HEK293T (cell line): ENCODE data around the gene ANKRD11.

Experiments
- CTCF ChIA-PET: fragments of 350-600 bp; formaldehyde crosslinking; extraction: SDS; loops from one replicate; lab custom pipeline; 2021; ENCODE audit warnings: antibody characterized with exemption, inconsistent platforms; lab: Yijun Ruan, JAX
- POLR2A ChIA-PET: fragments of 350-600 bp; formaldehyde crosslinking; extraction: SDS; loops from one replicate; lab custom pipeline; 2020; ENCODE audit warnings: antibody characterized with exemption, inconsistent platforms; lab: Yijun Ruan, JAX
- DNase-seq: peaks from one replicate; pipeline ENCODE4 v3.0.0; 2012; ENCODE audit warnings: mixed read lengths; ENCODE audit errors: extremely low spot score
- ARNT ChIP-seq: fragments of 450-650 bp; IDR thresholded peaks from 2 replicates; pipeline ENCODE4 v1.6.1; 2017; ENCODE audit warnings: mild to moderate bottlenecking
- BHLHE40 ChIP-seq: fragments of 450-650 bp; IDR thresholded peaks from 2 replicates; pipeline ENCODE4 v1.6.1; 2016; ENCODE audit warnings: mild to moderate bottlenecking, moderate library complexity, borderline replicate concordance
- CTBP1 ChIP-seq: fragments of 450-650 bp; IDR thresholded peaks from 2 replicates; pipeline ENCODE4 v1.6.1; 2016; ENCODE audit warnings: borderline replicate concordance
- ELF4 ChIP-seq: fragments of 450-650 bp; IDR thresholded peaks from 2 replicates; pipeline ENCODE4 v1.6.1; 2017; ENCODE audit warnings: antibody characterized with exemption
- FOXA1 ChIP-seq: fragments of 450-650 bp; IDR thresholded peaks from 2 replicates; pipeline ENCODE4 v1.6.1; 2016; ENCODE audit warnings: mild to moderate bottlenecking
- FOXK2 ChIP-seq: fragments of 450-650 bp; IDR thresholded peaks from 2 replicates; pipeline ENCODE4 v1.6.1; 2016; ENCODE audit warnings: mild to moderate bottlenecking
- FOXM1 ChIP-seq: fragments of 450-650 bp; IDR thresholded peaks from 2 replicates; pipeline ENCODE4 v1.6.1; 2017; ENCODE audit warnings: mild to moderate bottlenecking, borderline replicate concordance
- HDGF ChIP-seq: fragments of 450-650 bp; IDR thresholded peaks from 2 replicates; pipeline ENCODE4 v1.6.1; 2017; ENCODE audit warnings: antibody characterized with exemption, borderline replicate concordance
- L3MBTL2 ChIP-seq: fragments of 450-650 bp; conservative IDR thresholded peaks from 2 replicates; pipeline ENCODE4 v1.6.1; 2016; ENCODE audit warnings: mild to moderate bottlenecking
- LEF1 ChIP-seq: fragments of 450-650 bp; IDR thresholded peaks from 2 replicates; pipeline ENCODE4 v1.6.1; 2017; ENCODE audit warnings: mild to moderate bottlenecking, borderline replicate concordance
- NFRKB ChIP-seq: fragments of 450-650 bp; IDR thresholded peaks from 2 replicates; pipeline ENCODE4 v1.6.1; 2016; ENCODE audit warnings: mild to moderate bottlenecking, moderate library complexity
- PKNOX1 ChIP-seq: fragments of 450-650 bp; IDR thresholded peaks from 2 replicates; pipeline ENCODE4 v1.6.1; 2016
- SP1 ChIP-seq: fragments of 450-650 bp; IDR thresholded peaks from 2 replicates; pipeline ENCODE4 v1.6.1; 2017
- SUZ12 ChIP-seq: fragments of 450-650 bp; IDR thresholded peaks from 2 replicates; pipeline ENCODE4 v1.6.1; 2016; ENCODE audit warnings: mild to moderate bottlenecking
- TARDBP ChIP-seq: fragments of 450-650 bp; IDR thresholded peaks from 2 replicates; pipeline ENCODE4 v1.6.1; 2016
- ZNF384 ChIP-seq: fragments of 450-650 bp; IDR thresholded peaks from 2 replicates; pipeline ENCODE4 v1.6.1; 2016

The ANKRD11 gene

GRCh38 chr16:89523680-89524344 is 33.5 kb upstream of the ANKRD11 start:
- POLR2A ChIA-PET, result no interaction called here
- no peak for DNase-seq
- no peak for TF ChIP-seq SP1
- no peak for TF ChIP-seq LEF1
- TF ChIP-seq CTBP1, result no peak
- no peak for TF ChIP-seq SUZ12
- TF ChIP-seq ARNT, result no peak
- no peak for TF ChIP-seq TARDBP
- TF ChIP-seq ZNF384, result no peak
- TF ChIP-seq ELF4, result no peak
- no peak for TF ChIP-seq PKNOX1
- TF ChIP-seq HDGF, result no peak
- no peak for TF ChIP-seq L3MBTL2
- TF ChIP-seq NFRKB, result no peak
- TF ChIP-seq BHLHE40, result no peak
- no peak for TF ChIP-seq FOXK2
- CTCF ChIA-PET, result no interaction called here

- DNase-seq, result no peak
- ChIA-PET POLR2A (no interaction called here), CTCF (no interaction called here)
- TF ChIP-seq FOXA1 (no peak), NFRKB (no peak), L3MBTL2 (no peak), ELF4 (no peak), CTBP1 (no peak), LEF1 (no peak), BHLHE40 (no peak), ARNT (no peak), TARDBP (no peak), HDGF (no peak), FOXK2 (no peak), FOXM1 (no peak), SP1 (no peak), PKNOX1 (no peak), ZNF384 (no peak), SUZ12 (no peak)
These were observed 31.9 kb upstream of the ANKRD11 start for GRCh38 chr16:89522287-89522686.

GRCh38 chr16:89519881-89520280 is 29.5 kb upstream of the ANKRD11 start:
- TF ChIP-seq ZNF384 (no peak), NFRKB (no peak), HDGF (no peak), BHLHE40 (no peak), CTBP1 (no peak), SUZ12 (no peak), ARNT (no peak), TARDBP (no peak), FOXK2 (no peak), PKNOX1 (no peak), L3MBTL2 (no peak), ELF4 (no peak), SP1 (no peak), FOXM1 (no peak), FOXA1 (no peak), LEF1 (no peak)
- no peak for DNase-seq
- POLR2A ChIA-PET, result no interaction called here
- CTCF ChIA-PET, result no interaction called here

GRCh38 chr16:89517128-89517527 is 26.8 kb upstream of the ANKRD11 start:
- ChIA-PET CTCF (no interaction called here), POLR2A (no interaction called here)
- DNase-seq, result no peak
- no peak for TF ChIP-seq LEF1
- no peak for TF ChIP-seq ELF4
- TF ChIP-seq HDGF, result no peak
- no peak for TF ChIP-seq NFRKB
- TF ChIP-seq FOXK2, result no peak
- no peak for TF ChIP-seq TARDBP
- TF ChIP-seq SUZ12, result no peak
- TF ChIP-seq L3MBTL2, result no peak
- TF ChIP-seq FOXM1, result no peak
- TF ChIP-seq BHLHE40, result no peak
- no peak for TF ChIP-seq FOXA1
- TF ChIP-seq ZNF384, result no peak
- no peak for TF ChIP-seq SP1
- no peak for TF ChIP-seq PKNOX1
- no peak for TF ChIP-seq ARNT
- TF ChIP-seq CTBP1, result no peak

- POLR2A ChIA-PET, result no interaction called here
- DNase-seq, result no peak
- TF ChIP-seq ZNF384 (no peak), SUZ12 (no peak), FOXK2 (no peak), PKNOX1 (no peak), FOXM1 (no peak), TARDBP (no peak), ELF4 (no peak), HDGF (no peak), BHLHE40 (no peak), CTBP1 (no peak), ARNT (no peak), LEF1 (no peak), SP1 (no peak), L3MBTL2 (no peak)
- CTCF ChIA-PET, result no interaction called here
These were observed 22.1 kb upstream of the ANKRD11 start for GRCh38 chr16:89512453-89512852.
